HG02678 (cell line): ENCODE data around the gene CORO2B.

Experiments used
- ATAC-seq: cut with Tn5 transposase; IDR thresholded peaks from one replicate; pipeline ENCODE4 v1.9.1; 2021; ENCODE audit warnings: mild to moderate bottlenecking, moderate library complexity; ENCODE audit not compliant: unreplicated experiment

Gene CORO2B

GRCh38 chr15:68589783-68590710 is 11.3 kb downstream of the CORO2B start:
- no peak for ATAC-seq

- ATAC-seq, result no peak
Measured at GRCh38 chr15:68590721-68591389, 12.1 kb downstream of the CORO2B start.

GRCh38 chr15:68592054-68592453 is 13.3 kb downstream of the CORO2B start:
- ATAC-seq, result no peak

DNA sequence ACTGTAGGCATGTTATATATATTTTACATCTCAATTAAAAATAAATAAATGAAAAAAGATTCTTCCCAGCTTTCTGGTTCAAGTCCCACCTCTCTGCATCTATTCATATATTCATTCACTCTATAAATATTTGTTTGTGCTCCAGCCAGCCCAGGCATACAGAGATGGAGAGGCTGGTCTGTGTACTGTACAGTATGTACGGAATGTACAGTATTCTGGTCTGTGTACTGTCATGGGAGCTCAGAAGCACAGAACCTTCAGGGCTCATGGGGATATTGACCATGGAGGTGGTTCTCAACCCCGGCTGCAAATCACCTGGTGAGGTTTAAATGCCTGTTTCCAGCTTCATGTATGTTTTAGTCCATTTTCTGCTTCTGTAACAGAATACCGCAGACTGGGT is 13.8 kb downstream of the CORO2B start:
- ATAC-seq, result no peak

DNA sequence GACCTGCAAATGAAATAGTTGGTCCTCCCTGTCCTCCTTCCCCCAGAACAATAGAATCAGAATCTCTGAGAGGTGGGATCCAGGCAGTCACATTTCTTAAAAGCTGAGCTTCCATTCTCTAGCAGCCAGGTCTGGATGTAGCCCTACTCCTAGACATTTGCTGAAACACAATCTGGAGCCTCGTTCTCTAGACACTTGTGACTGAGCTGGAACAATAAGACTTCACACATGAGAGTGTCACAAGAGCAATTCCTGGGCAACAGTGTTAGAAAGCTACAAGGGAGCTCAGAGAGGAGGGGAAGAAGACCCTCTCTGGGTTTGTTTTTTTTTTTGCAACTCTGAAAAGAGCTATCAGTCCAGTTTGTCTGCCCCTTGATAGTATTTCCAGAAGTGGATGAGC is 14.5 kb downstream of the CORO2B start:
- ATAC-seq, result no peak

- ATAC-seq, result no peak
Measured at GRCh38 chr15:68593828-68594532, 15.2 kb downstream of the CORO2B start.

DNA sequence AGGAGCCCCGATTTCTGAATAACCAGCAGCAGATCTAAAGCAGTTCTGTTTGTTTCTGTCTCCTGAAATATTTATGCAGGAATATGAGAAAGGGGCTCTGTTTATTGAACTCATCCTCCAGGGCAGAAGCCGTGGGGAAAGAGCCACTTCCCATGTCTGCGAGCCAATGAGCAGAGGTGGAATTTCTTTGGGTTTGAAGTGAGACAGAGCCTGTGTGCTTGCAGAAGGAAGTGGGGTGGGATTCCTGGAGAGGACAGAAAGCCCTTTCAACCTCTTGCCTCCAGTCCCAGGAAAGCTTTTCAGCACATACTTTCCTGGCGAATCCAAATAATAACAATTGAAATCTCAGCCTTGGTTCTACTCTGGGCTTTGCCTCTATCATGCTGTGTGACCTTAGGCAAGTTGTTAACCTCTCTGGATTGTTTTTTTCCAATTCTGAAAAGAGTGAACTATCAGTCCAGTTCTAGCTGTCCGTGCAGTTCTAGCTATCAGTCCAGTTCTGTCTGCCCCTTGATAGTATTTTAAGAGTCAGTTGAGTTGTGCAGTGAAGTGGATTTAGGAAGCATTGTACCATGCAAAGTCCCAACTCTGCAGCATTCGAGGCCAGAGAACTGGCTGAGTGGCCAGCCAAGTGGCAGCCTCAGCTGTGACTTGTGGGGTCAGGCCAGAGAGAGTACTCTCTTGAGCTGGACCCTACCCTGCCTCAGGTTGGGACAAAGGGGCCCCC is 15.9 kb downstream of the CORO2B start:
- no peak for ATAC-seq

DNA sequence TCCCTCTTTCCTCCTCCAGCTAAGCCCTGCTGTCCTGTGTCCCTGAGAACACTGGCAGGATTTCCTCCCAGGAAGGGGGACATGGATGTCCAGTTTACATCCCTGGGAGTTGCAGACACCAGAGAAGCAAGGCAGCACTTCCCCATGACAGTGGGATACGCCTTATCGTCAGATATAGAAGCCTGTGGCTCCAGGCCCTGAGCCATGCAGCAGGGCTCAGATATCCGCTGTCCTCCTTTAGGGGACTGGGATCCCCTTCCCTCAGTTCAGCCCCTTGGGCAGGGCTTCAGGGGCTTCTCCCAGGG is 16.4 kb downstream of the CORO2B start:
- no peak for ATAC-seq

GRCh38 chr15:68595761-68596160 is 17.0 kb downstream of the CORO2B start:
- no peak for ATAC-seq

GRCh38 chr15:68596691-68597090 is 17.9 kb downstream of the CORO2B start:
- no peak for ATAC-seq

DNA sequence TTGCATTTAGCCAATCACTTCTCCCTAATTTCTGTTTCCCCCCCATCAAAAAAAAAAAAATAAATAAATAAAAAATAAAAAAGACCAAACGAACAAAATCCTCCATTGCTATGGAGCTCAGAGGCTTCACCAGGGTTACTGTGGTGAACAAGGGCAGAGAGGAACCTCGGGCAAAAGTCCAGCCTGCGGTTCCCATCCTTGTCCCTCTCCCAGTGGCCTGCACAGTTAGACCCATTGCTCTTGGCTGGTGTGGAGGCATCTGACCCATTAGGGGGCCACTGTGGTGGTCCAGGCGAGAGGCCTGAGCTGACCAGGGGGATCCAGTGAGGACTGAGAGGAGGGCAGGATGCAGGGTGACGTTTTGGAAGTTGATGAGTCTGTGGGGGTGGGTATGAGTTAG is 18.8 kb downstream of the CORO2B start:
- ATAC-seq, result no peak

DNA sequence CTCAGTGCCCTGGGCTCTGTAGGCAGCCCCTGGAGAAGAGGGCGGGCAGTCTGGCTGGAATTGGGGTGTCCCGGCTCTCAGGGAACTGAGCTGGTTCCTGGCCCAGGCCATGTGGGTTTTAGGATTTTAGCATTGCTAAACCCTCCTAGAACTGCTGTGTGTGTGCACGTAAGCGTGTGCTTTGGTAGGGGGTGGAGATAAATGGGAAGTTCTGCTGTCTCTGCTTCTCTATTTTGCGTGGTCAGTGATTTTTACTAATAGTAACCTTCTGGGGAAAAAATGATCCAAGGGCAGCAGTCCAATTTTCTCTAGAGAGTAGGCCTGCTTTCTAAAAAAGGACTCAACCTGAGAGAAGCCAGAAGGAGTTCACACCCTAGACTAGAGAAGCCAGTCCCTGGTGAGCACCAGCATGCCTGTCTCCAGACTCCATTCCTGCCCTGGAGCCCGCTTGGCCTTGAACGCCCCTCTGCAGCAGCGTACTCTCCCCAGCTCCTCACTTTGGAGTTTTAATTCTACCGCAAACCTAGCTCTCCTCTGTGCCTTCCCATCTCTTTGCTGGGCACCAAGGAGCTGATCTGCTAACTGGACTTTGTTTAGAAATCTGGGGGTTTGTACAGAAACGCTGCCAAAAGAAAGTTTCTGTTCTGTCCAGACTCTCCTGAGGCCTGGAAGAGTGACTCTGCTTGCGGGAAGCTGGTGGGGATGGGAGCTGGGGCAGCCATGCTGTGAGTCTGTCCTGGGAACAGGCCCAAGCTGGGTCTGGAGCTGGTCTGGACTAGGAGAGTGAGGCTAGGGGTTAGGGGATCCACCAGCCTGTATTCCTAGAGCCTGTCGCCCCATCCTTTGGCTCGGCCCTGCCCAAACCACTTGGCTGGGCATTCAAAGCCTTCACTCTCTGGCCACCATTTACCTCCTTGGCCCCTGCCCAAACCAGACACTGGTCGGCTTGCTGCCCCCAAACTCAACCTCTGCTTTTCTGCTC is 19.7 kb downstream of the CORO2B start:
- ATAC-seq, result no peak

GRCh38 chr15:68599153-68599545 is 20.4 kb downstream of the CORO2B start:
- no peak for ATAC-seq

DNA sequence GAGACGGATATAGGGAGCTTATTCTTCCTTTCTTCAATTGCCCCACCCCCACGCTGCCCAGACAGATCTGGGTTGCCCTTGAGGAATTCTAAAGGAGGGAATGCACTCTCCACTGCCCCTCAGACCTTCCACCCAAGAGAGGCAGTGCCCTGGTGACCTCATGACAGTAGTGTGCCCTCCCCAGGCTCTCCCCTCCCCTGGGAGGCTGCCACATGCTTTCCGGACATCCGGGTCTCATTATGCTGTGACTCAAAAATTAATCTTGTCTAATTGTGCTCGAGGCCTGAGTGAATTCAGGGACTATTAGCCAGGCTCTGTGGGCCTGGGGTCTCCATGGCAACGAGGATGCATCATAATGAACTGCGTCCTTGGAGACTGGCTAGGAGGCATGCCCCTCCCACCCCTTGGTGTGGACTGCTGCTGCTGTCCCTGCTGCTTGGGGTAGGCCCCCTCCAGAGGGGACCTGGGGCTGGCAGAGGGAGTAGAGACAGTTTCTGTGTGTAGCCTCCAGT is 20.8 kb downstream of the CORO2B start:
- ATAC-seq, result no peak

DNA sequence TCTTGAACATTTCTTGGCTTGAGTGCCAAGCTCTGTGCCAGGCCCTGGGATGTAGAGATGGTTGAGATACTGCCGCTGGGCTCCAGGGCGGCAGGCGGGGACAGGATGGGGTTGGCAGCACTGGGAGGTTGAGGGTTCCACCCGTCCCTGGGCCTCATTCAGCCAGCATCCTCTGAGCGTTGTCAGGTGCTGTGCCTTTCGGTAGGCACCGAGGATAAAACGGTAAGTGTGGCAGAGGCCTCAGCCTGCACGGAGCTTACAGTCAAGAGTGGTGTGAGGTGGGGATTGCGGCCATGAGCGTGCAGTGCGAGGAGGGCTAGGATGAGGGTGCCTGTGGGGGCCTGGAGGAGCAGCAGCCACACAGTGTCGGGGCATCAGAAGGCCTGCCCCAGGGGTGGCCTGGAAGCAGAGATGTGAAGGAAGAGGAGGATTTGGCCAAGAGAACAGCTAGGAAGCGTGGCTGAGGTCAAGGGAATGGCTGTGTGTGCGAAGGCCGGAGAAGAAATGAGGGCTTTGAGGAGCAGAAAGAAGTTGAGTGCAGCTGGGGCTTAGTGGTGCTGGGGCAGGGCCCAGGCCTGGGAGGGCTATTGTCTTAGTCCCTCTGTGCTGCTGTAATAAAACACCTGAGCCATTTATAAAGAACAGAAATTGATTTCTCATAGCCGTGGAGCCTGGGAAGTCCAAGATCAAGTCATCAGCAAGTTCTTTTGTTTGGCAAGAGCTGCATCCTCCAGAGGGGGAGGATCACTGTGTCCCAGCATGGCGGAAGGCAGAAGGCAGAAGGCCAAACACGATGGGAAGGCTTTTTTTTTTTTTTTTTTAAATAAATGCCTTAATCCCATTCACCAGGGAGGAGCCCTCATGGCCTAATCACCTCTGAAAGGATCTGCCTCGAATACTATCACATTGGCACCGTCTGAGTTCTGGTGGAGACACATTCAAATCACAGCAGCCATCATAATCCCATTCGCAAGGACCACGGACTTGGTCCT is 22.7 kb downstream of the CORO2B start:
- ATAC-seq, result no peak

GRCh38 chr15:68602459-68603215 is 23.8 kb downstream of the CORO2B start:
- ATAC-seq, result no peak

DNA sequence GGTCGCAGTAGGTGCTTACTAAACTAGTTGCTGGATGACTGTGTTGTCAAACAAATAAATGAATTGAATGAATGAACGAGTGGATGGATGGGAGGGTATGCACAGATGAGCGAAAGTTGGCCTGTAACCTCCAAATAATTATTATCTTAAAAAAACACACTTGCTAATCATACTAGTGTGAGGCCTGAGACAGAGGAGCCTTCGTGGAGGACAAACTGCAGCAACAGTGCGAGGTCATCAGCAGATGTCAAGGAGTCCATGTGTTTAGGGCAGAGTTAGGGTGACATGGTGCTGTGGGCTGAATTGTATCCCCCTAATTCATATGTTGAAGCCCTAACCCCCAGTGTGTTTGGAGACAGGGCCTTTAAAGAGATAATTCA is 24.4 kb downstream of the CORO2B start:
- no peak for ATAC-seq

- no peak for ATAC-seq
Measured at GRCh38 chr15:68603951-68604350, 25.2 kb downstream of the CORO2B start.
